Measurements from ENCODE around the gene MORC2.

MORC2 gene

GRCh38 chr22:30925667-30926066, 42.9 kb downstream of the MORC2 start:
- Histone ChIP-seq H3K9ac (ENCODE audit: low read length in 5 of 5) (no peak overlapping the region), H3K27ac (ENCODE audit: low read depth, low read length) (no peak overlapping the region), H3K27me3 (ENCODE audit: control insufficient read depth in 5 of 5, insufficient read depth in 4 of 5, low read length in 5 of 5) (no peaks in the 10 kb centered on the region), H3K4me3 (ENCODE audit: low read depth in 1 of 5, low read length in 5 of 5) (no peak overlapping the region), H3K36me3 (ENCODE audit: control insufficient read depth in 5 of 5, insufficient read depth in 5 of 5, low read length in 5 of 5) (peaks cover 3 to 63% (median 48%) of the 10 kb centered on the region in 5 donors), H3K4me1 (ENCODE audit: control insufficient read depth in 5 of 5, insufficient read depth in 5 of 5, low read length in 5 of 5) (peaks cover 2 to 24% (median 21%) of the 10 kb centered on the region in 5 donors), H3K9me3 (ENCODE audit: control insufficient read depth in 5 of 5, low read length in 5 of 5) (no peaks in the 10 kb centered on the region)

DNA sequence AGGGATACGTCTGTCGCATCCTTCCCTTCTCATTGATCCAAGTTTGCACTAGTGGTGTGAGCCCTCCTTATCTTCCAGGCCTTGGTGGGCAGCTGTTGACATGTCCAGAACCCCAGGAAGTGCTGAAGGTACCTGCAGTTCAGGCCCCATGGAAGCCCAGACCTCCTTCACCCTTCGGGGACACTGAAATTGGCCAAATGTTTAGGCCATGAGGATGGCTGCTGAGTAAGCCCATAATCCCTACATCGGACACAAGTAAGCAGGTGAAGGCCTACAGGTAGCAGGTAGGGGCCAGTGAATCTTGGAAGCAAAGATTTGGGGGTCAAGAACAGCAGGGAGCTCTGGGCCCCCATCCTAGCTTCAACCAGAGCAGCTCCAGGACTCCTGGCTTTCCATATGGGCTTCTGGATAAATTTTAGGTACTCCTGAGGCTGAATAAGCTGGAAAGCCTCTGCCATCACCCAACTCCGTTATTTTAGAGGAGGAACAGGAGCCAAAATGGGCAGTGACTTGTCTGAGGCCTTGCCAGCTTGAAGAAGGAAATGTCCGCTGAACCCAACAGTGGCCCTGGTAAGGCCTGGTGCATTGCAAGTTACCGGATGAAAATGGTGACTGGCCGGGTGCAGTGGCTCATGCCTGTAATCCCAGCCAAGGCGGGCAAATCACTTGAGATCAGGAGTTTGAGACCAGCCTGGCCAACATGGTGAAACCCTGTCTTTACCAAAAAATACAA, 45.2 kb downstream of the MORC2 start:
- H3K27ac ChIP-seq (ENCODE audit: low read depth, low read length) = no peak overlapping the region
- H3K9me3 ChIP-seq (ENCODE audit: control insufficient read depth in 5 of 5, low read length in 5 of 5) = no peaks in the 10 kb centered on the region
- H3K36me3 ChIP-seq (ENCODE audit: control insufficient read depth in 5 of 5, insufficient read depth in 5 of 5, low read length in 5 of 5) = peaks cover under 1 to 42% (median 34%) of the 10 kb centered on the region in 5 donors
- no peak overlapping the region for H3K9ac ChIP-seq (ENCODE audit: low read length in 5 of 5)
- no peak overlapping the region for H3K4me3 ChIP-seq (ENCODE audit: low read depth in 1 of 5, low read length in 5 of 5)
- H3K4me1 ChIP-seq (ENCODE audit: control insufficient read depth in 5 of 5, insufficient read depth in 5 of 5, low read length in 5 of 5) = peaks cover 2 to 21% (median 18%) of the 10 kb centered on the region in 5 donors
- no peaks in the 10 kb centered on the region for H3K27me3 ChIP-seq (ENCODE audit: control insufficient read depth in 5 of 5, insufficient read depth in 4 of 5, low read length in 5 of 5)

GRCh38 chr22:30922151-30922611, 46.4 kb downstream of the MORC2 start:
- peak overlapping the region; percentile 59 to 65 (median 62) for H3K4me3 ChIP-seq (ENCODE audit: low read depth in 1 of 5, low read length in 5 of 5)
- H3K36me3 ChIP-seq (ENCODE audit: control insufficient read depth in 5 of 5, insufficient read depth in 5 of 5, low read length in 5 of 5) = peaks cover 0 to 31% (median 23%) of the 10 kb centered on the region in 5 donors
- H3K9ac ChIP-seq (ENCODE audit: low read length in 5 of 5) = peak overlapping the region in 2 of 5 donors; percentile 28 to 62
- H3K4me1 ChIP-seq (ENCODE audit: control insufficient read depth in 5 of 5, insufficient read depth in 5 of 5, low read length in 5 of 5) = peaks cover 2 to 21% (median 18%) of the 10 kb centered on the region in 5 donors
- H3K27me3 ChIP-seq (ENCODE audit: control insufficient read depth in 5 of 5, insufficient read depth in 4 of 5, low read length in 5 of 5) = no peaks in the 10 kb centered on the region
- no peak overlapping the region for H3K27ac ChIP-seq (ENCODE audit: low read depth, low read length)
- no peaks in the 10 kb centered on the region for H3K9me3 ChIP-seq (ENCODE audit: control insufficient read depth in 5 of 5, low read length in 5 of 5)

DNA sequence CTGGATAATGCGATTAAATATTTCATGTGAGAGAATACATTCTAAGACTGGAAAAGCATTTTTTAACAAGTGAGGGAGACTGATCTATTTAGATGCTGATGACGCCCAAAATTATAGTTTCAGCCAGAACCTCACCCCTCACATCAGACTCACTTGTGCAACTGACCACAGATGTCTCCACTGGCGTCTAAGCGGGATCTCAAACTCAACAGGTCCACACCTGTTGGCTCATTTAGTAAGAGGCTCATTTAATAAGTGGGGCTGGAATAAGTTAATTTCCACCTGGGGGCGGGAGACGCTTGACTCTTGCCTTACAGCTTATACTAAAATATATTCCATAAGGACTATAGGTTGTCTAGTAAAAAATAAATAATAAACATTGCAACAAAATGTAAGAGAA, 47.5 kb downstream of the MORC2 start:
- no peak overlapping the region for H3K27ac ChIP-seq (ENCODE audit: low read depth, low read length)
- peak overlapping the region in 2 of 5 donors; percentile 26 to 71 for H3K9ac ChIP-seq (ENCODE audit: low read length in 5 of 5)
- H3K4me1 ChIP-seq (ENCODE audit: control insufficient read depth in 5 of 5, insufficient read depth in 5 of 5, low read length in 5 of 5) = peaks cover 2 to 21% (median 18%) of the 10 kb centered on the region in 5 donors
- H3K4me3 ChIP-seq (ENCODE audit: low read depth in 1 of 5, low read length in 5 of 5) = peak overlapping the region; percentile 59 to 65 (median 62)
- peaks cover 0 to 21% (median 13%) of the 10 kb centered on the region in 5 donors for H3K36me3 ChIP-seq (ENCODE audit: control insufficient read depth in 5 of 5, insufficient read depth in 5 of 5, low read length in 5 of 5)
- H3K27me3 ChIP-seq (ENCODE audit: control insufficient read depth in 5 of 5, insufficient read depth in 4 of 5, low read length in 5 of 5) = no peaks in the 10 kb centered on the region
- H3K9me3 ChIP-seq (ENCODE audit: control insufficient read depth in 5 of 5, low read length in 5 of 5) = no peaks in the 10 kb centered on the region

DNA sequence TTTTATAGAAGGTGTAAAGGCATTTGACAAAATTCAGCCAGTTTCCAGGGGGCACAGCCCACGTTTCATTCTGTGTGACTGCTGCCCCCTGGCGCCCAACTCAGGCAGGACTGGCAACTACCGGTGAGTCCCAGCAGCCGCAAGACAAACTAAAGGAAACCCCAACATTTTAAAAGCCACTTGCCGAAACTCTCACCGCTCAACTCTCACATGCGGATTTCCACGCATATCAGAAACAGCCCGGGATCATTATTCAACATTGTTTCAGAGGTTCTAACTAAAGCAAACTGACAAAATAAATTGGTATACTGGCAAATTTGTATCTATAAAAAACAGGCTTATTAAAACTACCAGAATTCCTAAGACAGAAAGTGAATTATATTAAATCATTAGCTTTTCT, 48.2 kb downstream of the MORC2 start:
- no peak overlapping the region for H3K27ac ChIP-seq (ENCODE audit: low read depth, low read length)
- H3K4me3 ChIP-seq (ENCODE audit: low read depth in 1 of 5, low read length in 5 of 5) = no peak overlapping the region
- peaks cover 0 to 14% (median 6%) of the 10 kb centered on the region in 5 donors for H3K36me3 ChIP-seq (ENCODE audit: control insufficient read depth in 5 of 5, insufficient read depth in 5 of 5, low read length in 5 of 5)
- H3K9me3 ChIP-seq (ENCODE audit: control insufficient read depth in 5 of 5, low read length in 5 of 5) = peaks cover 0 to 6% (median 3%) of the 10 kb centered on the region in 5 donors
- no peaks in the 10 kb centered on the region for H3K27me3 ChIP-seq (ENCODE audit: control insufficient read depth in 5 of 5, insufficient read depth in 4 of 5, low read length in 5 of 5)
- H3K4me1 ChIP-seq (ENCODE audit: control insufficient read depth in 5 of 5, insufficient read depth in 5 of 5, low read length in 5 of 5) = peaks cover 2 to 21% (median 18%) of the 10 kb centered on the region in 5 donors
- no peak overlapping the region for H3K9ac ChIP-seq (ENCODE audit: low read length in 5 of 5)

DNA sequence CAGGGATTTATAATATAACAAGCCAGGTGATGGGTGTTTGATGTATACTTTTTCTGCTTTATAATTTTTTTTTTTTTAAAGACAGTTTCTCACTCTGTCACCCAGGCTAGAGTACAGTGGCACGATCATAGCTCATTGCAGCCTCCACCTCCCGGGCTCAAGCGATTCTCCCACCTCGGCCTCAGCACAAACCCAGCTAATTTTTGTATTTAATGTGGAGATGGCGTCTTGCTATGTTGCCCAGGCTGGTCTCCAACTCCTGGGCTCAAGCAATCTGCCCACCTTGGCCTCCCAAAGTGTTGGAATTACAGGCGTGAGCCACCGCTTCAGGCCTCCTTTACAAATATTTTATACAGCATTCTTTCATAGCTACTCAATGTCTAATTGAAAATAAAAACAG, 48.6 kb downstream of the MORC2 start:
- Histone ChIP-seq H3K27ac (ENCODE audit: low read depth, low read length) (no peak overlapping the region), H3K27me3 (ENCODE audit: control insufficient read depth in 5 of 5, insufficient read depth in 4 of 5, low read length in 5 of 5) (no peaks in the 10 kb centered on the region), H3K9ac (ENCODE audit: low read length in 5 of 5) (no peak overlapping the region), H3K4me1 (ENCODE audit: control insufficient read depth in 5 of 5, insufficient read depth in 5 of 5, low read length in 5 of 5) (peaks cover 2 to 21% (median 18%) of the 10 kb centered on the region in 5 donors), H3K4me3 (ENCODE audit: low read depth in 1 of 5, low read length in 5 of 5) (no peak overlapping the region), H3K9me3 (ENCODE audit: control insufficient read depth in 5 of 5, low read length in 5 of 5) (peaks cover 0 to 8% (median 3%) of the 10 kb centered on the region in 5 donors), H3K36me3 (ENCODE audit: control insufficient read depth in 5 of 5, insufficient read depth in 5 of 5, low read length in 5 of 5) (peaks cover 0 to 10% (median 3%) of the 10 kb centered on the region in 5 donors)

- no peak overlapping the region for H3K9ac ChIP-seq (ENCODE audit: low read length in 5 of 5)
- H3K36me3 ChIP-seq (ENCODE audit: control insufficient read depth in 5 of 5, insufficient read depth in 5 of 5, low read length in 5 of 5) = no peaks in the 10 kb centered on the region
- peaks cover 2 to 21% (median 18%) of the 10 kb centered on the region in 5 donors for H3K4me1 ChIP-seq (ENCODE audit: control insufficient read depth in 5 of 5, insufficient read depth in 5 of 5, low read length in 5 of 5)
- H3K27ac ChIP-seq (ENCODE audit: low read depth, low read length) = no peak overlapping the region
- H3K4me3 ChIP-seq (ENCODE audit: low read depth in 1 of 5, low read length in 5 of 5) = no peak overlapping the region
- H3K9me3 ChIP-seq (ENCODE audit: control insufficient read depth in 5 of 5, low read length in 5 of 5) = peaks cover 0 to 10% (median 3%) of the 10 kb centered on the region in 5 donors
- H3K27me3 ChIP-seq (ENCODE audit: control insufficient read depth in 5 of 5, insufficient read depth in 4 of 5, low read length in 5 of 5) = no peaks in the 10 kb centered on the region
Measured at GRCh38 chr22:30918761-30919160, 49.8 kb downstream of the MORC2 start.

DNA sequence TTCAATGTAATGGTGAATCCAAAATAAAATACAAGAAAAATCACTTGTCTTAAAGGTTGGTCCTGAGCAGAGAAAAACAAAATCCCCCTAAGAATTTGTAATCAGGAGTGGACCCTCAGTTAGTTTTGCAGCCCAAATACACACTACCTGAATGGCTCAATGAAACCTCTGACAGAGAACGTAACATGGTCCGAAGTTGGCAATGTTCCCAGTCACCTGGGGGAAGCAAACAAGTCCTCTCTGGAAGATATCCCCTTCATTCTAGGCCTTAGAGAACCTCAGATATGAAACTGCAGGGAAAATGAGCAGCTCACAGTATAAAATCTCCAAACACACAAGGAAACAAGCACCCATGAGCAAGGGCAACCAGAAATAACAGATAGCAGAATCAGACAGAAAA, 58.2 kb downstream of the MORC2 start:
- H3K36me3 ChIP-seq (ENCODE audit: control insufficient read depth in 5 of 5, insufficient read depth in 5 of 5, low read length in 5 of 5) = peaks cover 0 to 4% (median 0%) of the 10 kb centered on the region in 5 donors
- peaks cover 0 to 4% (median 0%) of the 10 kb centered on the region in 5 donors for H3K9me3 ChIP-seq (ENCODE audit: control insufficient read depth in 5 of 5, low read length in 5 of 5)
- H3K4me3 ChIP-seq (ENCODE audit: low read depth in 1 of 5, low read length in 5 of 5) = no peak overlapping the region
- no peaks in the 10 kb centered on the region for H3K4me1 ChIP-seq (ENCODE audit: control insufficient read depth in 5 of 5, insufficient read depth in 5 of 5, low read length in 5 of 5)
- H3K27ac ChIP-seq (ENCODE audit: low read depth, low read length) = no peak overlapping the region
- no peaks in the 10 kb centered on the region for H3K27me3 ChIP-seq (ENCODE audit: control insufficient read depth in 5 of 5, insufficient read depth in 4 of 5, low read length in 5 of 5)
- H3K9ac ChIP-seq (ENCODE audit: low read length in 5 of 5) = no peak overlapping the region

DNA sequence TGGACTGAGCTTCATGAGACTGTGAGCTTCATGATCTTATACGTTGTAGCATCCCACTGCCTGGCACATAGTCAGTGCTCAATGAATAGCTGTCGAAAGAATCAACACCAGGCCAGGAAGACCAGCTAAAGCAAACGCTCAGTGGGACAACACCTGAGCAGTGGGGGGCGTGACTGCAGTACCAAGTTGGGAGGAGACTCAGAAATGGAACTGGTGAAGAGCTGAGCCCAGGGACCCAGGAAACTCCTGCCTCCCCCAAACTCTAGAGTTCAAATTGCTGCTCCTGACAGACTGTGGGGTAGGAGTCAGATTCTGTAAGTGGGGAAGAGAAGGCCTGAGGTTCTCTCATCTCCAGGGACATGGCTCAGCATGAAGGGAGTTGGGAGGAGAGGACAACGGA, 59.3 kb downstream of the MORC2 start:
- H3K36me3 ChIP-seq (ENCODE audit: control insufficient read depth in 5 of 5, insufficient read depth in 5 of 5, low read length in 5 of 5) = peaks cover 0 to 4% (median under 1%) of the 10 kb centered on the region in 5 donors
- H3K4me3 ChIP-seq (ENCODE audit: low read depth in 1 of 5, low read length in 5 of 5) = no peak overlapping the region
- no peak overlapping the region for H3K27ac ChIP-seq (ENCODE audit: low read depth, low read length)
- H3K9ac ChIP-seq (ENCODE audit: low read length in 5 of 5) = no peak overlapping the region
- no peaks in the 10 kb centered on the region for H3K27me3 ChIP-seq (ENCODE audit: control insufficient read depth in 5 of 5, insufficient read depth in 4 of 5, low read length in 5 of 5)
- no peaks in the 10 kb centered on the region for H3K9me3 ChIP-seq (ENCODE audit: control insufficient read depth in 5 of 5, low read length in 5 of 5)
- no peaks in the 10 kb centered on the region for H3K4me1 ChIP-seq (ENCODE audit: control insufficient read depth in 5 of 5, insufficient read depth in 5 of 5, low read length in 5 of 5)

GRCh38 chr22:30908051-30908461, 60.5 kb downstream of the MORC2 start:
- Histone ChIP-seq H3K4me1 (ENCODE audit: control insufficient read depth in 5 of 5, insufficient read depth in 5 of 5, low read length in 5 of 5) (no peaks in the 10 kb centered on the region), H3K27ac (ENCODE audit: low read depth, low read length) (no peak overlapping the region)

More at GRCh38 chr22:30908051-30908461, 60.5 kb downstream of the MORC2 start:
- Histone ChIP-seq H3K9ac (ENCODE audit: low read length in 5 of 5) (no peak overlapping the region), H3K9me3 (ENCODE audit: control insufficient read depth in 5 of 5, low read length in 5 of 5) (no peaks in the 10 kb centered on the region), H3K36me3 (ENCODE audit: control insufficient read depth in 5 of 5, insufficient read depth in 5 of 5, low read length in 5 of 5) (peaks cover 3 to 13% (median 6%) of the 10 kb centered on the region in 5 donors), H3K4me3 (ENCODE audit: low read depth in 1 of 5, low read length in 5 of 5) (no peak overlapping the region), H3K27me3 (ENCODE audit: control insufficient read depth in 5 of 5, insufficient read depth in 4 of 5, low read length in 5 of 5) (no peaks in the 10 kb centered on the region)
